WTC11 (cell line): ENCODE data around the gene SHANK1.

Experiments
- CREB1 ChIP-seq: sonication (generic); formaldehyde crosslinking; IDR thresholded peaks from 2 replicates; pipeline ENCODE4 v1.8.0; 2023; ENCODE audit warnings: mild to moderate bottlenecking, missing genetic modification reagents
- CTCF ChIP-seq: fragments of 200-600 bp; IDR thresholded peaks from 2 replicates; pipeline ENCODE4 v1.8.0; 2022; ENCODE audit warnings: antibody characterized with exemption
- ETV6 ChIP-seq: sonication (generic); formaldehyde crosslinking; IDR thresholded peaks from 2 replicates; pipeline ENCODE4 v1.8.1; 2022; ENCODE audit warnings: mild to moderate bottlenecking, missing genetic modification reagents
- JUN ChIP-seq: sonication (generic); formaldehyde crosslinking; IDR thresholded peaks from 2 replicates; pipeline ENCODE4 v1.8.0; 2023; ENCODE audit warnings: mild to moderate bottlenecking, missing genetic modification reagents
- MAX ChIP-seq: sonication (generic); formaldehyde crosslinking; IDR thresholded peaks from 2 replicates; pipeline ENCODE4 v1.8.0; 2022; ENCODE audit warnings: mild to moderate bottlenecking, missing genetic modification reagents
- SMAD4 ChIP-seq: sonication (generic); formaldehyde crosslinking; IDR thresholded peaks from 2 replicates; pipeline ENCODE4 v1.8.0; 2022; ENCODE audit warnings: mild to moderate bottlenecking, missing genetic modification reagents
- ZNF138 ChIP-seq: sonication (generic); formaldehyde crosslinking; conservative IDR thresholded peaks from 2 replicates; pipeline ENCODE4 v1.8.1; 2022; ENCODE audit warnings: mild to moderate bottlenecking, moderate library complexity, missing genetic modification reagents
- ZNF232 ChIP-seq: sonication (generic); formaldehyde crosslinking; IDR thresholded peaks from 2 replicates; pipeline ENCODE4 v1.8.0; 2022; ENCODE audit warnings: mild to moderate bottlenecking, missing genetic modification reagents

GRCh38 chr19:50651174-50651573 lies 68.4 kb downstream of the SHANK1 start:
- no peak for TF ChIP-seq CREB1 (CRISPR knock-in tag)
- no peak for TF ChIP-seq ETV6 (CRISPR knock-in tag)
- TF ChIP-seq ZNF138 (CRISPR knock-in tag) = no peak
- TF ChIP-seq ZNF232 (CRISPR knock-in tag) = no peak
- no peak for TF ChIP-seq CTCF
- no peak for TF ChIP-seq MAX
- TF ChIP-seq SMAD4 (CRISPR knock-in tag) = no peak
- TF ChIP-seq JUN (CRISPR knock-in tag) = no peak
